Stimulated activated CD4-positive, alpha-beta T cell treated with anti-CD3 and anti-CD28 coated beads, Interleukin-12 subunit alpha, Interleukin-12 subunit beta, amount 100 ng/mL, for 48 hours (primary cell): ENCODE measurements around the gene TMPRSS3.
"Not testable (repeated sequence)": the region's sequence is repeated elsewhere in the genome, so short reads cannot be mapped to it uniquely, and the experiment has no call there.

Source experiments
- DNase-seq, 3 donors: peaks; one replicate each; pipeline ENCODE4 v3.0.0-alpha.2; 2020; ENCODE audit warnings: low read depth in 2 of 3, low spot score in 1 of 3

Gene TMPRSS3

GRCh38 chr21:42409366-42409765, 13.5 kb upstream of the TMPRSS3 start:
- no peak for DNase-seq

- DNase-seq = not testable (repeated sequence)
Measured at GRCh38 chr21:42408718-42409117, 12.9 kb upstream of the TMPRSS3 start.

- DNase-seq = no peak
Measured at GRCh38 chr21:42407476-42407875, 11.6 kb upstream of the TMPRSS3 start.

- DNase-seq = no peak
Measured at GRCh38 chr21:42406866-42407265, 11.0 kb upstream of the TMPRSS3 start.

GRCh38 chr21:42406201-42406621, 10.4 kb upstream of the TMPRSS3 start:
- peak in 1 of 3 donors; percentile 57 for DNase-seq

- DNase-seq = no peak
Measured at GRCh38 chr21:42405064-42406013, 9.5 kb upstream of the TMPRSS3 start.

- DNase-seq = no peak
Measured at GRCh38 chr21:42404539-42404938, 8.7 kb upstream of the TMPRSS3 start.

GRCh38 chr21:42403611-42404231, 7.9 kb upstream of the TMPRSS3 start, which contains the start of gene UBASH3A:
Gene UBASH3A (plus strand): TSS chr21:42403902. CDS start chr21:42403946, 44 bp downstream.
- DNase-seq = no peak

- DNase-seq = no peak
Measured at GRCh38 chr21:42401820-42402251, 6.0 kb upstream of the TMPRSS3 start.

- no peak for DNase-seq
Measured at GRCh38 chr21:42401154-42401553, 5.3 kb upstream of the TMPRSS3 start.

GRCh38 chr21:42400525-42400924, 4.7 kb upstream of the TMPRSS3 start:
- DNase-seq = no peak

GRCh38 chr21:42398436-42399028, 2.7 kb upstream of the TMPRSS3 start:
- DNase-seq = no peak

- DNase-seq = no peak
Measured at GRCh38 chr21:42397746-42398394, 2.0 kb upstream of the TMPRSS3 start.

GRCh38 chr21:42396799-42397745, 1.2 kb upstream of the TMPRSS3 start:
- DNase-seq = no peak

GRCh38 chr21:42395302-42395701, 550 bp downstream of the TMPRSS3 start:
- no peak for DNase-seq

GRCh38 chr21:42393443-42393950, 2.4 kb downstream of the TMPRSS3 start:
- no peak for DNase-seq

GRCh38 chr21:42392731-42393442, 3.0 kb downstream of the TMPRSS3 start:
- DNase-seq = no peak

- no peak for DNase-seq
Measured at GRCh38 chr21:42391297-42391696, 4.6 kb downstream of the TMPRSS3 start.

GRCh38 chr21:42390696-42391095, 5.2 kb downstream of the TMPRSS3 start:
- DNase-seq = no peak
